Mucosa of stomach (tissue), 1 donor: Measurements from ENCODE around the gene MAP3K20.
"Not testable (repeated sequence)": the region's sequence is repeated elsewhere in the genome, so short reads cannot be mapped to it uniquely, and the experiment has no call there.

Experiments used
- H3K27me3 ChIP-seq: one replicate; pipeline ENCODE4 v1.7.0; 2013; ENCODE audit warnings: mild to moderate bottlenecking, low read length; ENCODE audit not compliant: control insufficient read depth, insufficient read depth
- H3K36me3 ChIP-seq: one replicate; pipeline ENCODE4 v1.7.0; 2013; ENCODE audit warnings: low read length; ENCODE audit not compliant: control insufficient read depth, insufficient read depth
- H3K4me1 ChIP-seq: one replicate; pipeline ENCODE4 v1.7.0; 2013; ENCODE audit warnings: mild to moderate bottlenecking, low read length; ENCODE audit not compliant: control insufficient read depth, insufficient read depth
- H3K4me3 ChIP-seq: one replicate; pipeline ENCODE4 v1.7.0; 2013; ENCODE audit warnings: low read length
- H3K9ac ChIP-seq: one replicate; pipeline ENCODE4 v1.7.0; 2013; ENCODE audit warnings: mild to moderate bottlenecking, low read length, moderate library complexity
- H3K9me3 ChIP-seq: one replicate; pipeline ENCODE4 v1.7.0; 2013; ENCODE audit warnings: mild to moderate bottlenecking, low read length, moderate library complexity; ENCODE audit not compliant: control insufficient read depth
- donor health status: Pancreatic carcinoma.

Gene MAP3K20

DNA sequence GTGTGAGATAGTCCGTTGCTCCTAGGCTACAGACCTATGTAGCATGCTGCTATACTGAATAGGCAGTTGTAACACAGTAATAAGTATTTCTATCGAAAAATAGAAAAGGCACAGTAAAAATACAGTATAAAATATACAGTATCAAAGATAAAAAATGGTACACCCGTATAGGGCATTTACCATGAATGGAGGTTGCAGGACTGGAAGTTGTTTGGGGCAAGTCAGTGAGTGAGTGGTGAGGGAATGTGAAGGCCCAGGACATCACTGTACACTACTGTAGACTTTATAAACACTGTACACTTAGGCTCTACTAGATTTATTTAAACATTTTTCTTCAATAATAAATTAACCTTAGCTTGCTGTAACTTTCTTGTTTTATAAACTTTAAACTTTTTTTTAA is 3.5 kb downstream of the MAP3K20 start:
- H3K9me3 ChIP-seq: no peaks in the 10 kb centered on the region
- H3K36me3 ChIP-seq: no peaks in the 10 kb centered on the region
- H3K4me3 ChIP-seq: no peak overlapping the region
- no peak overlapping the region for H3K9ac ChIP-seq
- no peaks in the 10 kb centered on the region for H3K4me1 ChIP-seq
- no peaks in the 10 kb centered on the region for H3K27me3 ChIP-seq

DNA sequence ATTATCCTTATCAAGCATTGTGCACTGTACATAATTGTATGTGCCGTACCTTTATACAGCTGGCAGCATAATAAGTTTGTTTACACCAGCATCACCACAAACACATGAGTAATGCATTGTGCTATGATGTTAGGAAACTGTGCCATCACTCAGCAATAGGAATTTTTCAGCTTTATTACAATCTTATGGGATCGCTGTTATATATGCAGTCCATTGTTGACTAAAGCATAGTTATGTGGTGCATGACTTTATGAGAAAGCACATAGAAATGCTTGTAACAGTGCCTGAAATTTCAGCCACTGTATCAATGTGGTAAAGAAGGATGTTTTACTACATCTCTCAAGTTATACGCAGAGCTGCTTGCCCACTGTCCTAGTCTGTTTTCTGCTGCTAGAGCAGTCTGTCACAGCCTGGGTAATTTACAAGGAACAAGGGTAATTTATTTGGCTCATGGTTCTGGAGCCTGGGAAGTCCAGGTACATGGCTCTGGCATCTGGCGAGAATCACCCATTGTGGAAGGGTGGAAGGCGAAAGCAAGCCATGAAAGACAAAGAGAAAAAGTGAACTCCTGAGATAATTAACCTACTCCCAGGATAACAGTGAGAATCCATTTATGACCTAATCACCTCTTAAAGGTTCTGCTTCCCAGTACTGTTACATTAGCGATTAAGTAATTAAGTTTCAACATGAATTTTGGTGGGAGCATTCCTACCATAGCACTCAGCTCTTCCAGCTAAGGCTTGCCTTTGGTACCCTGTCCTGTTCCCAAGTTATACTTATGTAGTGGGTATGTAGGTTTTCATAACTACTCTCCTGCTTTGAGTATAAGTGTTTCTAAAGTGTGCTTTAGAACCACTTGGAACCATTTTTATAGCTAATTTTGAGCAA is 4.6 kb downstream of the MAP3K20 start:
- H3K4me1 ChIP-seq: no peaks in the 10 kb centered on the region
- no peak overlapping the region for H3K9ac ChIP-seq
- H3K4me3 ChIP-seq: no peak overlapping the region
- H3K36me3 ChIP-seq: no peaks in the 10 kb centered on the region
- no peaks in the 10 kb centered on the region for H3K9me3 ChIP-seq
- H3K27me3 ChIP-seq: no peaks in the 10 kb centered on the region

DNA sequence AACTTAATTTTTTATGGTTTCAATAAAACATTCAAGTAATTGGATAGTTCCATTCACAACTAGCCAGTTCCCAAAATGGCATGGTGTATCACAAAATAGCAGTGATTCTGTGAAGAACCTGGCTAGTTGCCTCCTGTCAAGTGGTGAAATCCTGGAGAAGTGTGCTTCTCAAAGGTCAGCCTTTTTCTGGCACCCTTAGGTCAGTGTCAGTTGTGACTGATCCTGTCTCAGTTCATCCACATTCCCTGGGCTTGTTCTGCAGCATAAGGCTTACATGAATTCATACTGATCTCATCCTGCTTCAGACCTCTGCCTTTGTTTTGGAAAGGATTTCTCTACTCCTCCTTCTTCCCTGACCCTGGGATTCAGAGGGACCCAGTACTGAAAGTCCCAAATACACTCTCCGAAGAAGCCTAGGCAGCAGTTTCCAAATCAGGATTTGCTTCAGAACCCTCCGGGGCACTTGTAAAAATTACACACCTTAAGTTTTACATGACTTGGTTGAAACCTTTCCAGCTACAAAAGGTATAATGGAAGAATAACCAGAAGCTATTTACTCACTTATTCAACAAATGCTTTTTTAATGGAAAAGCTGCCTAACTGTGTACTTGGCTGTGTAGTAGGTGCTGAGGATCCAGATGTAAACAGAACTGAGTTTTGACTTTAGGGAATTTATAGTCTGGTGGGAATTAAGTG is 11.0 kb downstream of the MAP3K20 start:
- Histone ChIP-seq H3K4me1 (no peaks in the 10 kb centered on the region), H3K9ac (no peak overlapping the region), H3K4me3 (no peak overlapping the region), H3K36me3 (no peaks in the 10 kb centered on the region), H3K27me3 (no peaks in the 10 kb centered on the region), H3K9me3 (no peaks in the 10 kb centered on the region)

DNA sequence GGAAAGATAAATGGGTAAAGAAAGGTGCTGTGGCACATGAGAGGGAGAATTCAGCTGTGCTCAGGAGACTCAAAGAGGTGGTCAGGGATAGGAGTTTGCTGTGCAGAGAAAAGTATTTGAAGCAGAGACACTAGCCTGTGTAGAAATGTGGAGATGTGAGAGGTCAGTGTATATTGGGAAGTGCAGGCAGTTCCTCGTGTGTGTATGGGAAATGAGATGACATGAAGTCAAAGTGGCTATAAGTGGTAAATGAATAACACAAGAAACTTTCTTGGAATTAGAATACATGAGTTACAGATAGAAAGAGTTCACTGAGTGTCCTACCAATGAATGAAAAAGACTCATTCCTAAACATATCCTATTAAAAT is 11.6 kb downstream of the MAP3K20 start:
- H3K4me3 ChIP-seq: no peak overlapping the region
- H3K4me1 ChIP-seq: no peaks in the 10 kb centered on the region
- no peaks in the 10 kb centered on the region for H3K27me3 ChIP-seq
- H3K9ac ChIP-seq: no peak overlapping the region
- no peaks in the 10 kb centered on the region for H3K36me3 ChIP-seq
- no peaks in the 10 kb centered on the region for H3K9me3 ChIP-seq

DNA sequence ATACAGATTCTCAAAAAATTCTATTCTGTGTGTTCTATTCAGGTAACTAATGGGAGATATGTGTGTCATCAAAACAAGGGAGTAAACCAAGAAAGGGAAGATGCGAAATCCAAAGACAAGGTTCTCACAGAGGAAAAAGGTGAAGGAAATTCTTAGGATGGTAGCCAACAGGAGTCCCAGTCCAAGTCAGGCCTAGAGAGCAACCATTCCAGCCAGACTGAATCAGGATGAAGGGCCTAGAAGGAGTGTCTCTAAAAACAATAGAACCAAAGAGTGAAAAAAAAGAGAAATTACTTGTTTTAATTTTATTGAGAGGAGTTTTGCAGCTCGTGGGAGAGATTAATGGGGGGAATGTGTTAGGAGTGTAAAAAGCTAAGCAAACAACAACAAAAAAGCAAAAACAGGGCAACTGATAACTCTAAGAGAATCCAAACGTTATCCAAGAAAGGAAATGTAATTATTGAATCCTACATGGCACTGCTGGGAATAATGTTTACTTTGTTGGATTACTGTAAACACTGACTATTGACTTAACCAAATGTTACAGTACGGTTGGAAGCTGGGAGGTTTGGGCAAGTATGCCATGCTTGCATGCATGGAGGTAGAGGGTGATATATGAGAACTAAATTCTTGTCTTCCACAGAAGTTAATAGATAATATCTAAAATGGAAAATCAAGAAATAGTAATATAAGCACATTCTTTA is 12.3 kb downstream of the MAP3K20 start:
- Histone ChIP-seq H3K4me3 (no peak overlapping the region), H3K27me3 (no peaks in the 10 kb centered on the region), H3K4me1 (no peaks in the 10 kb centered on the region), H3K36me3 (no peaks in the 10 kb centered on the region), H3K9me3 (no peaks in the 10 kb centered on the region), H3K9ac (no peak overlapping the region)

DNA sequence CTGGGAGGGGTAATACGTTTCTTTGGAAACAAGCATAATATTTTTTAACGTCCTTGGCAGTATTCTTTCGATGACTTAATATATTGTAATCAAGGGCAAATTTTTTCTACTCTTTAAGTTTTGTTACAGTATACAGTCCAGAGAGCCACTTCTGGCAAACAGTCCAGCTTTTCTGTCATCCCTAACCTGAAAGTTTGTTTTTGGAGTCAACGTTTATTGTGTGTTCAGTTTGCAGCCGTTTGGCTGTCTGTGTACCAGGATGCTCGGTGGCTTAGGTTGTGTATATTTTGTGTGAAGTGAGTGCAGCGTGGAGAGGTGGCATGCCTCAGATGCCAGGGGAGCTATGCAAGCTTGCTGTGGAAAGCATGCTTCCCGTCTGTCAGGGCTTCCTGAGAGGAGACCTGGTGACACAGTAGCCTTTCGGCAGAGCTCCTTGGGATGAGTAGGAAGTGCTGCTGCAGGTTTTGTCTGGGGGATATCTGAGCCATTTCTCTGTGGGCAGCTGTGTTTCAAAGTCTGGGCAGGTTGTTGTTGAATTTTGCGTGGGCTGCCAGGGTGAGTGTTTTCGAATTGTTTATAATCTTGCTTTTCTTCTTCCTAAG is 14.7 kb downstream of the MAP3K20 start:
- H3K36me3 ChIP-seq: no peaks in the 10 kb centered on the region
- H3K4me3 ChIP-seq: no peak overlapping the region
- H3K27me3 ChIP-seq: no peaks in the 10 kb centered on the region
- H3K4me1 ChIP-seq: no peaks in the 10 kb centered on the region
- no peaks in the 10 kb centered on the region for H3K9me3 ChIP-seq
- no peak overlapping the region for H3K9ac ChIP-seq

DNA sequence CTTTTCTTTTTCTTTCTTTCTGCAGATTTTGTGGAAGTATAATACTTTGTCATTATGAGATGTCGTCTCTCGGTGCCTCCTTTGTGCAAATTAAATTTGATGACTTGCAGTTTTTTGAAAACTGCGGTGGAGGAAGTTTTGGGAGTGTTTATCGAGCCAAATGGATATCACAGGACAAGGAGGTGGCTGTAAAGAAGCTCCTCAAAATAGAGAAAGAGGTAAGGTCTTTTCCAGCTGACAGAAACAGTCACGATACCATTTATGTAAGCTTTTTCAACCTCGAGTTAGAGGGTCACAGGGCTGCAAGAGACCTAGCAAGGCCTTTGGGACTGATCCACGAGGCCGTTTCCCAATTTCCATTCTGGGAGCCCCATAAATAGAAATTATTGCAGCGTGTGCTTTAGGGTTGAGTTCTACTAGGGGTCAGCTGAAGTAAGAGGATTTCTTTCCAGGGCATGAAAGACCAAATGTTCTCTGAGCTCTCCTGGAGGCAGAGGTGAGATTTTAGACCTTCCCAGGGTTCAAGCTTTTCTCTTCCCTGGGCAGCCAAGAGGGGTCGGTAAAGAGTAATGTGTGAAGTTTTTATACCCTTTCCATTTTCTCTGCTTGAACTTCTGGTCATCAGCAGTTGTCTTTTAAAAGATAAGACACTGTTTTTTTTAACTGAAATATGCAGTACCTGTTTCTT is 15.5 kb downstream of the MAP3K20 start:
- no peak overlapping the region for H3K9ac ChIP-seq
- no peak overlapping the region for H3K4me3 ChIP-seq
- H3K36me3 ChIP-seq: no peaks in the 10 kb centered on the region
- H3K9me3 ChIP-seq: no peaks in the 10 kb centered on the region
- H3K27me3 ChIP-seq: no peaks in the 10 kb centered on the region
- H3K4me1 ChIP-seq: no peaks in the 10 kb centered on the region

DNA sequence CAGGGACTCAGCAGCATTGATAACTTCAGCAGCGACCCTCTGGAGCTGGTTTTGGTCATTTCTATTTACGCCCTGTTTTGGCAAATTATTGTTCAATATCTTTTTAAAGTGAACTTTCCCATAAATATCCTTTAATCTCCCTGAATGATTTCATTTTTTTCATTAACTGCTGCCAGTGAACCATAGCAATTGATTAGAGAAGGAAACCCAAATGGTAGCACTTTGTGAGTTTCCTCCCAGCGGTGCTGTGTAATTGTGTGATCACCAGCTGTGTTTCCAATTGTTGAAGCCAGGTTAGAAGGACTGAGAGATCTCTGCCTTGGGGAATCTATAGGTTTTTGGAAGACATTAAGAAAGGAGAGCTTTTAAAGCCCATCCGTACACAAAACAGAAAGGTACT is 16.3 kb downstream of the MAP3K20 start:
- H3K36me3 ChIP-seq: no peaks in the 10 kb centered on the region
- no peak overlapping the region for H3K4me3 ChIP-seq
- no peaks in the 10 kb centered on the region for H3K4me1 ChIP-seq

DNA sequence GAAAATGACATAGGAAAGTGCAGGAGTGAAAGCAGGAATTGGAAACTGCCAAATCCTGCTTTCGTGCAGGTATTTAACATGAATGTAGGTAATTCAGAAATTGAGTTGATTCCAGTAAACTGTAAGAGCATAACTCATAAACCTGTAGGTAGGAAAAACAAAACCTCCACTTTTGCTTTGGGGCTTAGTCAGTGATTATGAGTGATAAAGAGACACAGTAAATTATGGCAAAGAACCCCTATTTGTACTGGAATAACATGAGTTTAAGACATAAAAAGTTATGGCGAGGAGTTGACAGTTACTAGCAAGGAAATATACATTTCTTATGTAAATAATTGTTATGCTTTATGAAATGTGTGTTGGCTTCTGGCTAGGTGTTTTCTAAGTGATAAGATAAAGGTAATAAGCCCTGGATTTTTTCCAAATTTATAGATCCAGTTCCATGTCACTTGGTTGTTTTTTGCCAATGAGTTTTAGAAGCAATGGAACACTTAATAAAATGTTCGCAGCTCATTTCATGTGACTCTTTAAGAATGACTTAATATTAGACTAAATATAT is 17.3 kb downstream of the MAP3K20 start:
- H3K9ac ChIP-seq: no peak overlapping the region
- no peaks in the 10 kb centered on the region for H3K36me3 ChIP-seq
- no peaks in the 10 kb centered on the region for H3K9me3 ChIP-seq
- H3K27me3 ChIP-seq: no peaks in the 10 kb centered on the region
- H3K4me1 ChIP-seq: no peaks in the 10 kb centered on the region
- H3K4me3 ChIP-seq: no peak overlapping the region

More for the DNA sequence above, 16.3 kb downstream of the MAP3K20 start:
- no peaks in the 10 kb centered on the region for H3K27me3 ChIP-seq
- H3K9ac ChIP-seq: no peak overlapping the region
- no peaks in the 10 kb centered on the region for H3K9me3 ChIP-seq

DNA sequence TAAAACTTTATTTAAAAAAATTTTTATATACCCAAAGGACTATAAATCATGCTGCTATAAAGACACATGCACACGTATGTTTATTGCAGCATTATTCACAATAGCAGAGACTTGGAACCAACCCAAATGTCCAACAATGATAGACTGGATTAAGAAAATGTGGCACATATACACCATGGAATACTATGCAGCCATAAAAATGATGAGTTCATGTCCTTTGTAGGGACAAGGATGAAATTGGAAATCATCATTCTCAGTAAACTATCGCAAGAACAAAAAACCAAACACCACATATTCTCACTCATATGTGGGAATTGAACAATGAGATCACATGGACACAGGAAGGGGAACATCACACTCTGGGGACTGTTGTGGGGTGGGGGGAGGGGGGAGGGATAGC is 18.0 kb downstream of the MAP3K20 start:
- not testable (repeated sequence) for H3K4me1 ChIP-seq, H3K9ac ChIP-seq, H3K36me3 ChIP-seq, H3K27me3 ChIP-seq, H3K9me3 ChIP-seq, H3K4me3 ChIP-seq

DNA sequence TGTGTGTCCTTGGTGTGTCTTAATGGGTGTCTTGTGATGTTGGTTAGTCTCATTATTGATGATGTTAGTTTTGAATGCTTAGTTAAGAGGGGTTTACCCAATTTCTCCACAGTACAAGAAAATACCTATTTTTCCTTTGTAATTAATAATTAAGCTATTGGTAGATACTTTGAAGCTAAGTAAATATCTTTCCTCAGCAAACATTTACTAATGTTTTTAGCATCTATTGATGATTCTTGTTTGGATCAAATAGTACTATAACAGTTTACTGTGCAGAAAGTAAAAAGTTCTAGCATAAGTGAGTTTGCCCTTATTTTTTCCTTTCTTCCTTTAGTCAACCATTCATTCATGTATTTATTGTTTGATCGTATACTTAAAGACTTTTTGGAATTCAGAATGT is 19.1 kb downstream of the MAP3K20 start:
- no peak overlapping the region for H3K4me3 ChIP-seq
- no peaks in the 10 kb centered on the region for H3K4me1 ChIP-seq

More for the DNA sequence above, 19.1 kb downstream of the MAP3K20 start:
- H3K27me3 ChIP-seq: no peaks in the 10 kb centered on the region
- no peaks in the 10 kb centered on the region for H3K36me3 ChIP-seq
- H3K9me3 ChIP-seq: no peaks in the 10 kb centered on the region
- H3K9ac ChIP-seq: no peak overlapping the region
